Measurements from ENCODE around the gene GOT2.
A peak's percentile ranks its signal among the peaks of the same experiment; 100 is the strongest.
"Not testable (repeated sequence)": the region's sequence is repeated elsewhere in the genome, so short reads cannot be mapped to it uniquely, and the experiment has no call there.

The GOT2 gene

GRCh38 chr16:58733671-58734458 is at the start of gene GOT2:
TSS of gene GOT2 (minus strand) at chr16:58734316. CDS start at chr16:58734228, 88 bp downstream.
- peak; percentile 81 to 82 for DNase-seq

- not testable (repeated sequence) for DNase-seq
Measured at GRCh38 chr16:58779291-58779690, 45.2 kb upstream of the GOT2 start.

GRCh38 chr16:58773870-58774269 is 39.8 kb upstream of the GOT2 start:
- no peak for DNase-seq

- no peak for DNase-seq
Measured at GRCh38 chr16:58768145-58768544, 34.0 kb upstream of the GOT2 start.

- DNase-seq: no peak
Measured at GRCh38 chr16:58767581-58767980, 33.5 kb upstream of the GOT2 start.

GRCh38 chr16:58756650-58757332 is 22.7 kb upstream of the GOT2 start:
- DNase-seq: no peak

GRCh38 chr16:58755989-58756649 is 22.0 kb upstream of the GOT2 start:
- DNase-seq: peak; percentile 72 to 77

- no peak for DNase-seq
Measured at GRCh38 chr16:58753711-58754134, 19.6 kb upstream of the GOT2 start.

GRCh38 chr16:58744497-58744896 is 10.4 kb upstream of the GOT2 start:
- no peak for DNase-seq

GRCh38 chr16:58741976-58742375 is 7.9 kb upstream of the GOT2 start:
- no peak for DNase-seq

GRCh38 chr16:58741166-58741565 is 7.0 kb upstream of the GOT2 start:
- no peak for DNase-seq

- no peak for DNase-seq
Measured at GRCh38 chr16:58738672-58739296, 4.7 kb upstream of the GOT2 start.

GRCh38 chr16:58736341-58736740 is 2.2 kb upstream of the GOT2 start:
- DNase-seq: not testable (repeated sequence)

GRCh38 chr16:58734459-58734787 is 307 bp upstream of the GOT2 start:
- DNase-seq: no peak

GRCh38 chr16:58733248-58733670 is 857 bp downstream of the GOT2 start:
- no peak for DNase-seq

- DNase-seq: no peak
Measured at GRCh38 chr16:58732545-58733247, 1.4 kb downstream of the GOT2 start.

GRCh38 chr16:58730724-58731370 is 3.3 kb downstream of the GOT2 start:
- no peak for DNase-seq

- DNase-seq: no peak
Measured at GRCh38 chr16:58727796-58728568, 6.1 kb downstream of the GOT2 start.

GRCh38 chr16:58727028-58727781 is 6.9 kb downstream of the GOT2 start:
- DNase-seq: no peak

- DNase-seq: no peak
Measured at GRCh38 chr16:58723109-58723508, 11.0 kb downstream of the GOT2 start.

GRCh38 chr16:58717994-58718393 is 16.1 kb downstream of the GOT2 start:
- DNase-seq: no peak
